22Rv1 (cell line): ENCODE data around the gene SMOC2.

ENCODE experiments used
- CTCF ChIP-seq: fragments of 450-650 bp; IDR thresholded peaks from 2 replicates; pipeline ENCODE4 v1.5.1; 2017; ENCODE audit warnings: mild to moderate bottlenecking
- ZFX ChIP-seq: fragments of 450-650 bp; IDR thresholded peaks from 2 replicates; pipeline ENCODE4 v1.6.1; 2017; ENCODE audit warnings: antibody characterized with exemption, borderline replicate concordance

- no peak for TF ChIP-seq CTCF
- no peak for TF ChIP-seq ZFX
These were observed 114.8 kb downstream of the SMOC2 start for GRCh38 chr6:168555618-168556273.
